C4-2B (cell line): Measurements from ENCODE around the gene SORCS2.

Experiments used
- H3K27ac ChIP-seq: fragments of 450-650 bp; 2 replicates; pipeline ENCODE4 v1.5.1; 2017
- CTCF ChIP-seq: fragments of 450-650 bp; conservative IDR thresholded peaks from 2 replicates; pipeline ENCODE4 v1.5.1; 2017; ENCODE audit warnings: mild to moderate bottlenecking
- ZFX ChIP-seq: fragments of 450-650 bp; IDR thresholded peaks from 2 replicates; pipeline ENCODE4 v1.6.1; 2017

The SORCS2 gene

DNA sequence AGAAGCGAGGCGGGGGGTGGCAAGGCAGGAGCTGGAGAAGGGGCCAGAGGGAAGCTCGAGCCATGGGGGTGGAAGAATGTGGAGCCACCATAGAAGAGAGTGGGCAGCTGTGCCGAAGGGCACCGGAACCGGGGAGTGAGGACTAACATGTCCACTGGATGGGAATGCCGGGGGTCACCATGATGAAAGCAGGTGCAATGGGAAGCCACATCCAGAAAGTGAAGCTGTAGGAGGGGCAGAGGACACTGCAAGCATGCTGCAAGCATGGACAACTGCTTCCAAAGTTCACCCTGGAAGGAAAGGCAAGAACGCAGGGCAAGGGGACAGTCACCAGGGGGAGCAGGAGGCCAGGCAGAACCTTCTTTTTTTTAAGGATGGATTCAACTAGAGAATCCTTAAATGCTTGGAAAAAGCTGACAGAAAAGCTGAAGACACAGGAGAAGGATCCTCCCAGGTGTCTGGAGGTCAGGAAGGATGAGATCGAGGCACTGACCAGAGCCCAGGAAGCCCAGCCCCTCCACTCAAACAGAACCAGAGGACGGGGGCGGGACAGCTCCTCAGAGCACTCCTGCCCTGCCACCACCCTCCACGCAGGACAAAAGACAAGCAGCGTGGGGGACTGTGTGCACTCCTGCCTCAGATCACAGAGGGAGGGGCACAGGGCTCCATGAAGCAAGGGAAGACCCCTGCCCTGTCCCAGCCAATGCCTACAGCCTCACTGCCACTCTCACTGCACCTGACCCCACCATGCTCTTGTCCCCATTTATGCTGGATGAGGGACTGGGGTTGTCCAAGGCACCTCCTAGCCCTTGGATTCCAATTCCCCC lies 578.1 kb downstream of the SORCS2 start:
- TF ChIP-seq ZFX, result no peak
- peak; percentile 65 for TF ChIP-seq CTCF
- no peak overlapping the region for H3K27ac ChIP-seq

- TF ChIP-seq CTCF, result no peak
- no peak for TF ChIP-seq ZFX
- H3K27ac ChIP-seq, result no peak overlapping the region
Measured at GRCh38 chr4:7771056-7771455, 578.7 kb downstream of the SORCS2 start.

- H3K27ac ChIP-seq, result no peak overlapping the region
- no peak for TF ChIP-seq ZFX
- TF ChIP-seq CTCF, result no peak
Measured at GRCh38 chr4:7771541-7772507, 579.5 kb downstream of the SORCS2 start.

GRCh38 chr4:7772711-7773385 lies 580.5 kb downstream of the SORCS2 start:
- TF ChIP-seq ZFX, result no peak
- no peak for TF ChIP-seq CTCF
- no peak overlapping the region for H3K27ac ChIP-seq

DNA sequence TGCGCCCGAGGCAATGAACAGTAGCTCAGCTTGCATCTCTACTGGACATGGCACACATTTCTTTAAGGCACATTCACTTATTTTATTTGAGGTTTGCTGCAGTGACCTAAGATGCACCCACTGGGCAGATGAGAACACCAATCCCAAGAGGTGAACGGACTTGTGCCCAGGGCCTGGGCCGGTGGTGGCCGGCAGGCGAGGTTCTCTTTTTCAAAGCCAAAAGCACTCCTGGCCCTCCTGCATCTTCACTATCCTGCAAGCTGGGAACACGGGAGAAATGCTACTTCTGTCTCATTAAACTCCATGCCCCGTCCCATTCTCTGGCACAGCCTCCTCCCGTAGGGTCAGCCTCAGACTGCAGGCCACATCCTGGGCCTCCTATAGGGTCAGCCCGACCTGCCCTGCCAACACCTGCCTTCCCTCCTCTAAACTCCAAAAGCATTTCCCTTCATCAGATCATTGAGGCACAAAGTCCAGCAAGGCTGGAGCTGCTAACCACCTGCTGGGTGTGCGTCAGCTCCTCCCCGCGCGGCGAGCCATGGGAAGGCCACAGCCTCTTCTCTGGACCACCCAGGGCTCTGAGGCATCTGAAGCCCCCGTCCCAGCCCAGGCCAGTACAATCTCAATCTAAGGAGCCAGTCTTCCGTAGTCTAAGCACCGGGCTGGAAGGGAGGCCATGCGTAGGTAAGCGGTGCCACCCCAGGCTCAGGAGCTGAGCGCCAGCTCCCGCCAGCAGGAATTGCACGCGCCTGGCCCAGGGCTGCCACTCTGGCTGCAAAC lies 581.3 kb downstream of the SORCS2 start:
- TF ChIP-seq CTCF (no peak), ZFX (no peak)
- no peak overlapping the region for H3K27ac ChIP-seq

DNA sequence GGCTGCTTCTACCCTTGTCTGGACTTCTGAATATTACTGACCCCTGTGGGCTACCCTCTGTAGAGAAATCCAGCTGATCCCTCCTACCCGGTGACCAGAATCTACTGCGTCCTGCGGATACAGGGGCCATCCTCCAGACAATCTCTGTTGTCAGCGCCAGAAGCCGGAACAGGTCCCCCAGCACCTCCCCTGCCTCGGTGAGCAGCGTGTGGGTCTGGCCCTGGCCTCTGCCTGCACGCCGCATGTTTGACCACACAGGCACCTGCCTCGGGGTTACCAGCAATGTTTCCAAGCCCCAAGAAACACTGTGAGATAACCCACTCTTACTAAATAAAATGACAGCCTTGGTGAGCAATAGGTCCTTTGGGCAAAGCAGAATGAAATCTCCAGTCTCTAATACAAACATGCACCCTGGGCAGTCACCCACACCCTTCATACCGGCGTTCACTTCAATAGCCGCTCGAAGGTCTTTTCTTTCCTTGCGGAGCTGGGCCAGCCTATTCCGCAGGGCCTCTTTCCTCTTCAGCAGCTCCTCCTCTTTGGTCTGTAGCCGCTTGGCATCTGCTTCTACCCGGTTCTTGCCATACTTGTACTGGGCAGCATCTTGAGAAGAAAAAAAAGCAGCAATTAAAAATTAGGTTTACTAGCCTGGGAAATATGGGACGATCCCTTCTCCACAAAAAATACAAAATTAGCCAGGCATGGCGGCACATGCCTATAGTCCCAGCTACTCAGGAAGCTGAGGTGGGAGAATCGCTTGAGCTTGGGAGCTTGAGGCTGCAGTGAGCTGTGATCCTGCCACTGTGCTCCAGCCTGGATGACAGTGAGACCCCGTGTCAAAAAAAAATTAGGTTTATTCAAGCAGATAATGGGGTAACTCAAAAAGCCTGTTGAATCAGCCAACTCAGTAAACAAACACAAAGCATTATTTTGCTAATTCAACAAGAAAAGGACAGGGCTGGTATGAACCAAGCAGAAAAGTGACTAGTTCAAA lies 582.3 kb downstream of the SORCS2 start:
- TF ChIP-seq CTCF (no peak), ZFX (no peak)
- H3K27ac ChIP-seq, result no peak overlapping the region
